H7 (cell line): ENCODE measurements around the gene CAMK1D. TPM values are rescaled to one million over a fixed set of nuclear protein-coding genes. Genes with fewer than 3 reads are reported as not detected.
"Not testable (repeated sequence)": the region's sequence is repeated elsewhere in the genome, so short reads cannot be mapped to it uniquely, and the experiment has no call there.

Source experiments
- DNase-seq: peaks from one replicate; pipeline ENCODE4 v3.0.0; 2012
- H3K27me3 ChIP-seq: 2 replicates; pipeline ENCODE4 v1.6.0; 2011; ENCODE audit warnings: mild to moderate bottlenecking, low read length; ENCODE audit not compliant: control insufficient read depth, insufficient read depth
- H3K36me3 ChIP-seq: replicated peaks from 2 replicates; pipeline ENCODE4 v1.5.1; 2011; ENCODE audit warnings: low read length; ENCODE audit not compliant: control insufficient read depth, insufficient read depth
- H3K4me3 ChIP-seq: 2 replicates; pipeline ENCODE4 v1.5.1; 2011; ENCODE audit warnings: low read depth, mild to moderate bottlenecking, control low read depth, low read length, moderate library complexity; ENCODE audit not compliant: insufficient read depth
- total RNA-seq: library from RNA; depleted of rRNA; stranded (reverse); fragments of >200 nt; shearing (Covaris generic); gene quantifications from 2 replicates; pipeline ENCODE4 v1.2.3, GENCODE V29; 2014

The CAMK1D gene
- total RNA-seq, 1 experiment from 2014 or later: 2.9 TPM

- not testable (repeated sequence) for H3K36me3 ChIP-seq, DNase-seq, H3K27me3 ChIP-seq, H3K4me3 ChIP-seq
Observed at GRCh38 chr10:12743466-12743865, 394.1 kb downstream of the CAMK1D start.

GRCh38 chr10:12743941-12744340 lies 394.6 kb downstream of the CAMK1D start:
- no peak for DNase-seq
- H3K4me3 ChIP-seq: no peak overlapping the region
- no peaks in the 10 kb centered on the region for H3K27me3 ChIP-seq
- no peaks in the 10 kb centered on the region for H3K36me3 ChIP-seq

GRCh38 chr10:12748186-12748585 lies 398.8 kb downstream of the CAMK1D start:
- Histone ChIP-seq H3K4me3 (no peak overlapping the region), H3K36me3 (no peaks in the 10 kb centered on the region), H3K27me3 (no peaks in the 10 kb centered on the region)
- DNase-seq: no peak

- H3K36me3 ChIP-seq: no peaks in the 10 kb centered on the region
- DNase-seq: no peak
- H3K4me3 ChIP-seq: no peak overlapping the region
- H3K27me3 ChIP-seq: no peaks in the 10 kb centered on the region
Observed at GRCh38 chr10:12749760-12750478, 400.6 kb downstream of the CAMK1D start.

- Histone ChIP-seq H3K36me3 (no peaks in the 10 kb centered on the region), H3K4me3 (no peak overlapping the region), H3K27me3 (no peaks in the 10 kb centered on the region)
- DNase-seq: no peak
Observed at GRCh38 chr10:12750526-12751201, 401.3 kb downstream of the CAMK1D start.

- DNase-seq: no peak
- Histone ChIP-seq H3K4me3 (no peak overlapping the region), H3K27me3 (no peaks in the 10 kb centered on the region), H3K36me3 (no peaks in the 10 kb centered on the region)
Observed at GRCh38 chr10:12755075-12755474, 405.7 kb downstream of the CAMK1D start.

GRCh38 chr10:12757351-12757750 lies 408.0 kb downstream of the CAMK1D start:
- DNase-seq: no peak
- Histone ChIP-seq H3K27me3 (no peaks in the 10 kb centered on the region), H3K4me3 (no peak overlapping the region), H3K36me3 (no peaks in the 10 kb centered on the region)

GRCh38 chr10:12758271-12758670 lies 408.9 kb downstream of the CAMK1D start:
- no peak overlapping the region for H3K4me3 ChIP-seq
- no peaks in the 10 kb centered on the region for H3K27me3 ChIP-seq
- DNase-seq: no peak
- H3K36me3 ChIP-seq: no peaks in the 10 kb centered on the region

GRCh38 chr10:12766223-12766622 lies 416.9 kb downstream of the CAMK1D start:
- DNase-seq: peak; percentile 48
- no peak overlapping the region for H3K4me3 ChIP-seq
- H3K36me3 ChIP-seq: no peaks in the 10 kb centered on the region
- no peaks in the 10 kb centered on the region; the same call in 1 of the 2 replicates for H3K27me3 ChIP-seq

GRCh38 chr10:12768156-12769100 lies 419.1 kb downstream of the CAMK1D start:
- Histone ChIP-seq H3K36me3 (no peaks in the 10 kb centered on the region), H3K4me3 (no peak overlapping the region), H3K27me3 (no peaks in the 10 kb centered on the region; the same call in 1 of the 2 replicates)
- peak; percentile 63 for DNase-seq

GRCh38 chr10:12769323-12770044 lies 420.1 kb downstream of the CAMK1D start:
- Histone ChIP-seq H3K36me3 (no peaks in the 10 kb centered on the region), H3K27me3 (no peaks in the 10 kb centered on the region; the same call in 1 of the 2 replicates), H3K4me3 (no peak overlapping the region)
- DNase-seq: no peak

- H3K4me3 ChIP-seq: no peak overlapping the region
- DNase-seq: no peak
- no peaks in the 10 kb centered on the region for H3K27me3 ChIP-seq
- no peaks in the 10 kb centered on the region for H3K36me3 ChIP-seq
Observed at GRCh38 chr10:12771981-12772760, 422.8 kb downstream of the CAMK1D start.

- Histone ChIP-seq H3K27me3 (no peaks in the 10 kb centered on the region), H3K4me3 (no peak overlapping the region), H3K36me3 (no peaks in the 10 kb centered on the region)
- DNase-seq: no peak
Observed at GRCh38 chr10:12772797-12773587, 423.6 kb downstream of the CAMK1D start.
